Measurements from ENCODE around the gene HS6ST2.

GRCh38 chrX:132594999-132595398, 363.4 kb downstream of the HS6ST2 start:
- TF ChIP-seq ZBTB49 (tag by site-specific recombination; IDR thresholded peaks at IDR 0.05; ENCODE audit: low read depth) (no peak), ZNF23 (tag by site-specific recombination; IDR thresholded peaks at IDR 0.05; ENCODE audit: borderline replicate concordance) (no peak), ZSCAN4 (tag by site-specific recombination; IDR thresholded peaks at IDR 0.05) (no peak), YY1 (tag by site-specific recombination; IDR thresholded peaks at IDR 0.05) (no peak), RBAK (tag by site-specific recombination; IDR thresholded peaks at IDR 0.05) (no peak), ZNF701 (tag by site-specific recombination; IDR thresholded peaks at IDR 0.05) (no peak), CTCF (tag by site-specific recombination; IDR thresholded peaks at IDR 0.05) (no peak), ZBTB1 (tag by site-specific recombination; IDR thresholded peaks at IDR 0.05) (no peak), PRDM2 (tag by site-specific recombination; IDR thresholded peaks at IDR 0.05; ENCODE audit: borderline replicate concordance) (no peak), ZSCAN5A (tag by site-specific recombination; IDR thresholded peaks at IDR 0.05) (no peak)
